Pancreas (tissue), 10 donors: ENCODE measurements around the gene C8A. TPM values are rescaled to one million over a fixed set of nuclear protein-coding genes. Genes with fewer than 3 reads are reported as not detected.

Experiments used
- ATAC-seq, 4 donors: fragments of 200-7000 bp; cut with Tn5 transposase; one replicate each; pipeline versions ENCODE4 v1.8.0 to v1.9.1; 2020; ENCODE audit warnings: mild to moderate bottlenecking in 4 of 4, moderate library complexity in 4 of 4
- DNase-seq, 6 donors: peaks; one replicate each; pipeline ENCODE4 v3.0.0-alpha.2; 2020
- FAIRE-seq: peaks from 2 replicates; lab custom pipeline; 2012; peaks lifted over from hg19 to GRCh38; lab: Jason Lieb, UNC
- H3K27ac ChIP-seq, 4 donors: fragments of 200-600 bp; sonication (generic); 1 replicate in 3 of 4; 2 replicates in 1 of 4; pipeline versions ENCODE4 v1.5.0 to v1.8.0; 2020
- H3K27me3 ChIP-seq, 4 donors: fragments of 200-600 bp; one replicate each; pipeline ENCODE4 v1.8.0; 2021
- H3K36me3 ChIP-seq, 3 donors: fragments of 200-600 bp; sonication (generic) in 1 of 3; one replicate each; pipeline versions ENCODE4 v1.5.0 to v1.8.0; 2020 to 2021
- H3K4me1 ChIP-seq, 3 donors: fragments of 200-600 bp; one replicate each; pipeline ENCODE4 v1.8.0; 2021
- H3K4me3 ChIP-seq, 4 donors: fragments of 200-600 bp; sonication (generic) in 2 of 4; one replicate each; pipeline versions ENCODE4 v1.5.0 to v1.8.0; 2020 to 2021
- H3K9me3 ChIP-seq, 4 donors: fragments of 200-600 bp; one replicate each; pipeline ENCODE4 v1.8.0; 2021
- WGBS, 2 donors: extraction: QIAGEN DNeasy Blood & Tissue Kit; methylation state at CpG; one replicate each; pipeline ENCODE4 v1.1.7; 2013; 5-methylcytosine and 5-hydroxymethylcytosine counted together
- intact Hi-C, 3 donors: fragments of 100-400 bp; cut with DNase I; formaldehyde crosslinking; loops; one replicate each; pipeline versions ENCODE4 v1.11.1 to v1.14.2; 2022
- polyA plus RNA-seq, 2 donors: library from polyadenylated mRNA; stranded (reverse); fragments of 200-250 nt; gene quantifications; one replicate each; pipeline ENCODE4 v1.2.3, GENCODE V29; 2013
- total RNA-seq, 6 donors: library from RNA; stranded (reverse); fragmentation: NEBNext Ultra II Directional in 4 of 6; extraction: Animal tissue kit (Norgen Biotek cat#: 25700) in 4 of 6; gene quantifications; one replicate each; pipeline versions ENCODE4 v1.2.1 to v1.2.4, GENCODE V29; 2021 to 2023
- TF ChIP-seq, protein P1 (sequence below), 4 donors: fragments of 200-600 bp; sonication (generic) in 3 of 4; IDR thresholded peaks; one replicate each; pipeline versions ENCODE4 v1.5.0 to v1.8.0; 2021; ENCODE audit warnings: antibody characterized with exemption in 4 of 4
- donor health status: healthy with polysubstance abuse.
- donor health status: DM: no; HTN: no; CAD: no; lungs with moderate emphysema.
- donor health status: DM: no; HTN: no; CAD: no.
- donor health status: control.
- donor health status: control.
- donor health status: Bipolar disorder and iron deficiency.
- donor health status: DM: yes; HTN: yes; CAD: no.
- donor health status: DM: no; HTN: no; CAD: no.
- donor health status: DM: no; HTN: no; CAD: no.
- donor health status: DM: yes; HTN: yes; CAD: no.

The C8A gene
- total and polyA plus RNA-seq, 8 donors: 0.08 to 0.38 (median 0.11) TPM; not detected in 4

DNA sequence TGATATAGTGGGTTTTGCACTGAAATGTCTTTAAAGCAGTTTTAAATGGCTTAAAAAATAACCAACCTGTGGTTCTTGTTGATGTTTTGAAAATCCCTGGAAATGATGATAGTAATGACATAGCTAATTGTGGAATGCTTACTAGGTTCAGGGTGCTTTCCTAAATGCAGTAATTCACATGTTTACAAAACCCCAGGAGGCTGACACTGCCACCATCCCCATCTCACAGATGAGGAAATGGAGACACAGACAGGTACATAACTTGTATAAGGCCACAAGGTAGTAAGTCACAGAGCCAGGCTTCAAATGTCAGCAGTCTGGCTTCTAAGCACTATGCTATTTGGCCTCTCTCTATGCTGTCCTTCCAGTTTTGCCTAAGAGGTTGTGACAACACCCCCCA lies 70.6 kb downstream of the C8A start:
- Histone ChIP-seq H3K36me3 (no peaks in the 10 kb centered on the region), H3K27me3 (no peaks in the 10 kb centered on the region), H3K27ac (no peak overlapping the region), H3K4me3 (no peak overlapping the region), H3K4me1 (peaks cover under 1% of the 10 kb centered on the region in 3 donors), H3K9me3 (no peaks in the 10 kb centered on the region)
- TF ChIP-seq, protein P1, sequence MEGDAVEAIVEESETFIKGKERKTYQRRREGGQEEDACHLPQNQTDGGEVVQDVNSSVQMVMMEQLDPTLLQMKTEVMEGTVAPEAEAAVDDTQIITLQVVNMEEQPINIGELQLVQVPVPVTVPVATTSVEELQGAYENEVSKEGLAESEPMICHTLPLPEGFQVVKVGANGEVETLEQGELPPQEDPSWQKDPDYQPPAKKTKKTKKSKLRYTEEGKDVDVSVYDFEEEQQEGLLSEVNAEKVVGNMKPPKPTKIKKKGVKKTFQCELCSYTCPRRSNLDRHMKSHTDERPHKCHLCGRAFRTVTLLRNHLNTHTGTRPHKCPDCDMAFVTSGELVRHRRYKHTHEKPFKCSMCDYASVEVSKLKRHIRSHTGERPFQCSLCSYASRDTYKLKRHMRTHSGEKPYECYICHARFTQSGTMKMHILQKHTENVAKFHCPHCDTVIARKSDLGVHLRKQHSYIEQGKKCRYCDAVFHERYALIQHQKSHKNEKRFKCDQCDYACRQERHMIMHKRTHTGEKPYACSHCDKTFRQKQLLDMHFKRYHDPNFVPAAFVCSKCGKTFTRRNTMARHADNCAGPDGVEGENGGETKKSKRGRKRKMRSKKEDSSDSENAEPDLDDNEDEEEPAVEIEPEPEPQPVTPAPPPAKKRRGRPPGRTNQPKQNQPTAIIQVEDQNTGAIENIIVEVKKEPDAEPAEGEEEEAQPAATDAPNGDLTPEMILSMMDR (IDR thresholded peaks at IDR 0.05): no peak
- ATAC-seq: peak in 3 of 4 donors; percentile 28 to 83 (median 58)
- DNase-seq: no peak
- FAIRE-seq: no peak
- intact Hi-C loops: no loop called here

- intact Hi-C loops: no loop called here
- no peaks in the 10 kb centered on the region for H3K4me1 ChIP-seq
- no peak overlapping the region for H3K4me3 ChIP-seq
- H3K36me3 ChIP-seq: no peaks in the 10 kb centered on the region
- TF ChIP-seq, protein P1 (IDR thresholded peaks at IDR 0.05): no peak
- WGBS, 2 donors: 69 to 79% methylated on average over 4 of the region's 4 CpGs
- FAIRE-seq: no peak
- no peak for DNase-seq
- no peaks in the 10 kb centered on the region for H3K9me3 ChIP-seq
- no peak for ATAC-seq
- no peak overlapping the region for H3K27ac ChIP-seq
- no peaks in the 10 kb centered on the region for H3K27me3 ChIP-seq
Observed at GRCh38 chr1:56927171-56927570, 72.6 kb downstream of the C8A start.

- intact Hi-C loops: no loop called here
- 90 to 96% methylated on average over 3 of the region's 3 CpGs for WGBS, 2 donors
Observed at GRCh38 chr1:56927986-56928385, 73.4 kb downstream of the C8A start.

GRCh38 chr1:56929492-56929891 lies 74.9 kb downstream of the C8A start:
- Histone ChIP-seq H3K27ac (no peak overlapping the region), H3K36me3 (no peaks in the 10 kb centered on the region), H3K27me3 (no peaks in the 10 kb centered on the region), H3K4me1 (no peaks in the 10 kb centered on the region), H3K9me3 (no peaks in the 10 kb centered on the region), H3K4me3 (no peak overlapping the region)
- TF ChIP-seq, protein P1 (IDR thresholded peaks at IDR 0.05): no peak
- intact Hi-C loops: no loop called here
- no peak for FAIRE-seq
- WGBS, 2 donors: 73 to 80% methylated on average over 2 of the region's 2 CpGs
- ATAC-seq: no peak
- no peak for DNase-seq

More at GRCh38 chr1:56927986-56928385, 73.4 kb downstream of the C8A start:
- H3K4me3 ChIP-seq: no peak overlapping the region
- no peaks in the 10 kb centered on the region for H3K9me3 ChIP-seq
- DNase-seq: no peak
- H3K4me1 ChIP-seq: no peaks in the 10 kb centered on the region
- no peak overlapping the region for H3K27ac ChIP-seq
- TF ChIP-seq, protein P1 (IDR thresholded peaks at IDR 0.05): no peak
- no peak for FAIRE-seq
- no peak for ATAC-seq
- no peaks in the 10 kb centered on the region for H3K36me3 ChIP-seq
- no peaks in the 10 kb centered on the region for H3K27me3 ChIP-seq

DNA sequence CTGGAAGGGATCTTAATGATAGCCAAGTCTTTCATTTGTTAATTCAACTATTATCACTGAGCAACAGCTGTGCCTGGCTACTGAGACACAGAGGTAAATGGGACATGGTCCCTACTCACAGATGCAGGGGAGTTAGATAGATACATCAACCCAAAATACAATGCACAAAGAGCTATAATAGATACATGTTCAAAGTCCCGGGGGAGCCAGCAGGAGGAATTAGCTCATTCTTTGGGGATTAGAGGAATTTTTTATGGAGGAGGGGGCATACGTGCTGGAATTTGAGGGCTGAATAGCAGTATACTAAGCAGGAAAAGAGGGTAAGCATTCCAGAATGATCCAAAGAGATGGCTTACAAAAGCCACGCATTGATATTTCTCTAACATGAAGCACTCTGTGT lies 76.6 kb downstream of the C8A start:
- no peaks in the 10 kb centered on the region for H3K27me3 ChIP-seq
- no peak overlapping the region for H3K27ac ChIP-seq
- intact Hi-C loops: no loop called here
- no peaks in the 10 kb centered on the region for H3K36me3 ChIP-seq
- DNase-seq (no peak), FAIRE-seq (no peak), ATAC-seq (no peak)
- H3K9me3 ChIP-seq: no peaks in the 10 kb centered on the region
- TF ChIP-seq, protein P1 (IDR thresholded peaks at IDR 0.05): no peak
- H3K4me3 ChIP-seq: no peak overlapping the region
- WGBS, 2 donors: 62 to 76% methylated on average over 3 of the region's 3 CpGs
- no peaks in the 10 kb centered on the region for H3K4me1 ChIP-seq
